Breast epithelium (tissue), 4 donors: Measurements from ENCODE around the gene RELN. TPM values are rescaled to one million over a fixed set of nuclear protein-coding genes. Genes with fewer than 3 reads are reported as not detected.

ENCODE experiments used
- DNase-seq, 2 donors: peaks; one replicate each; pipeline ENCODE4 v3.0.0-alpha.2; 2019; ENCODE audit warnings: low spot score in 2 of 2
- H3K27ac ChIP-seq, 2 donors: fragments of 200-600 bp; sonication (generic) in 1 of 2; one replicate each; pipeline ENCODE4 v1.5.1; 2016 to 2019; ENCODE audit warnings: mild to moderate bottlenecking in 1 of 2
- H3K27me3 ChIP-seq, 2 donors: fragments of 200-600 bp; sonication (generic) in 1 of 2; one replicate each; pipeline versions ENCODE4 v1.5.1 to v1.6.0; 2017 to 2019; ENCODE audit warnings: control low read depth in 1 of 2, mild to moderate bottlenecking in 1 of 2
- H3K36me3 ChIP-seq: fragments of 200-600 bp; one replicate; pipeline ENCODE4 v1.5.1; 2019
- H3K4me1 ChIP-seq, 2 donors: fragments of 200-600 bp; sonication (generic); one replicate each; pipeline ENCODE4 v1.5.1; 2016 to 2019; ENCODE audit warnings: control low read depth in 1 of 2
- H3K4me3 ChIP-seq, 3 donors: fragments of 200-600 bp; sonication (generic); 1 replicate in 2 of 3; 2 replicates in 1 of 3; pipeline ENCODE4 v1.5.1; 2016 to 2019; ENCODE audit warnings: mild to moderate bottlenecking in 3 of 3, moderate library complexity in 2 of 3
- H3K9me3 ChIP-seq, 2 donors: fragments of 200-600 bp; sonication (generic) in 1 of 2; one replicate each; pipeline ENCODE4 v1.5.1; 2016 to 2019; ENCODE audit warnings: control low read depth in 1 of 2
- POLR2A ChIP-seq: fragments of 450-650 bp; IDR thresholded peaks from one replicate; pipeline ENCODE4 v1.6.1; 2016; ENCODE audit warnings: antibody characterized with exemption, mild to moderate bottlenecking, moderate library complexity
- POLR2AphosphoS5 ChIP-seq, 3 donors: sonication (generic); formaldehyde crosslinking; IDR thresholded peaks; one replicate each; pipeline ENCODE4 v1.6.1; 2017; ENCODE audit warnings: antibody characterized with exemption in 3 of 3
- intact Hi-C: fragments of 100-400 bp; cut with DNase I; formaldehyde crosslinking; loops from one replicate; pipeline ENCODE4 v1.15.1; 2023; ENCODE audit warnings: low total_unique reads
- total RNA-seq, 3 donors: library from RNA; depleted of rRNA; stranded (reverse); fragments of >200 nt; gene quantifications; one replicate each; pipeline ENCODE4 v1.1.0, GENCODE V29; 2016
- TF ChIP-seq, protein P1 (sequence below), 3 donors: fragments of 450-650 bp; IDR thresholded peaks; one replicate each; pipeline ENCODE4 v1.5.1; 2016 to 2017; ENCODE audit warnings: antibody characterized with exemption in 3 of 3, mild to moderate bottlenecking in 3 of 3, moderate library complexity in 3 of 3

RELN gene
- total RNA-seq, 3 donors from 2014 or later: 3.0 to 9.8 (median 4.5) TPM

DNA sequence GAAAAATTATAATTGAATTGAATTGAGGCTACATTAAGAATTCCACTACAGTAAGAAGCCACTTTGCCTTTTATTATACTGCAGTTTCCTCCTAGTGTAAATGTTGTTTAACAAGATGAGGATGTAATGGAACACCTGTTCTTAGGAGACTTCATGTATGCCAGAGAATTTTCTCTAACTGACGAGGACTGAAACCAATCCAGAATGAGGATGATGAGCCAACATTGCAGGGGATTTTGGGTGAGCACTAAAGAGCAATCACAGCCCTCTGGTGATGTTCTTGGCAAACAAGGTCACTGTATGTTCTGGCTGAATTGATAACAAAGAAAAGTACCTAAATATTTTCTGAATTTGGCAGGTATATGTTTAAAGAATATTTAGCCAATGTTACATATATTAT, 60.9 kb downstream of the RELN start:
- no peak for DNase-seq
- TF ChIP-seq POLR2A: no peak
- no peak for TF ChIP-seq POLR2AphosphoS5 (IDR thresholded peaks at IDR 0.05)
- TF ChIP-seq, protein P1, sequence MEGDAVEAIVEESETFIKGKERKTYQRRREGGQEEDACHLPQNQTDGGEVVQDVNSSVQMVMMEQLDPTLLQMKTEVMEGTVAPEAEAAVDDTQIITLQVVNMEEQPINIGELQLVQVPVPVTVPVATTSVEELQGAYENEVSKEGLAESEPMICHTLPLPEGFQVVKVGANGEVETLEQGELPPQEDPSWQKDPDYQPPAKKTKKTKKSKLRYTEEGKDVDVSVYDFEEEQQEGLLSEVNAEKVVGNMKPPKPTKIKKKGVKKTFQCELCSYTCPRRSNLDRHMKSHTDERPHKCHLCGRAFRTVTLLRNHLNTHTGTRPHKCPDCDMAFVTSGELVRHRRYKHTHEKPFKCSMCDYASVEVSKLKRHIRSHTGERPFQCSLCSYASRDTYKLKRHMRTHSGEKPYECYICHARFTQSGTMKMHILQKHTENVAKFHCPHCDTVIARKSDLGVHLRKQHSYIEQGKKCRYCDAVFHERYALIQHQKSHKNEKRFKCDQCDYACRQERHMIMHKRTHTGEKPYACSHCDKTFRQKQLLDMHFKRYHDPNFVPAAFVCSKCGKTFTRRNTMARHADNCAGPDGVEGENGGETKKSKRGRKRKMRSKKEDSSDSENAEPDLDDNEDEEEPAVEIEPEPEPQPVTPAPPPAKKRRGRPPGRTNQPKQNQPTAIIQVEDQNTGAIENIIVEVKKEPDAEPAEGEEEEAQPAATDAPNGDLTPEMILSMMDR (IDR thresholded peaks at IDR 0.05): no peak
- Histone ChIP-seq H3K27ac (no peak overlapping the region), H3K9me3 (no peaks in the 10 kb centered on the region), H3K4me3 (no peak overlapping the region), H3K27me3 (peaks cover 0 to 3% of the 10 kb centered on the region in 2 donors), H3K36me3 (no peaks in the 10 kb centered on the region), H3K4me1 (no peaks in the 10 kb centered on the region)
- intact Hi-C loops: no loop called here

DNA sequence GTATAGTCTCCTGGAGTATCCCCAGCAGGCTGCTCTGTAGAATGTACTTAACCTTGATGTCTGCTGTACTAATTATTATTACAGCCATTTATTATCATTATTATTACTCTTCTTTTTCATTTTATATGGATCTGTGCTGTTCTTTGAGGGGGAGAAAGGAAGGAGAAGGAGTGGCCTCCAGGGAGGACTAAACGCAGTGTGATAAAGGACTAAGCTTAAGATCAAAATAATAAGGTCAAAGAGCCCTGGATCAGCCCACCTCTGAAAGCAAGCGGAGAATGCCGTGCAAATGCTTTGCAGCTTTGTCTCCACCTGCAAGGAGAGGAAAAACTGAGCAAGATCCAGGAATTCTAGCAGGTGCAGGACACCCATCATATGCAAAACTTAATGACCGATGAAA, 65.3 kb downstream of the RELN start:
- H3K27me3 ChIP-seq: no peaks in the 10 kb centered on the region
- H3K4me3 ChIP-seq: no peak overlapping the region
- H3K4me1 ChIP-seq: no peaks in the 10 kb centered on the region
- no peaks in the 10 kb centered on the region for H3K36me3 ChIP-seq
- DNase-seq: no peak
- intact Hi-C loops: no loop called here
- H3K9me3 ChIP-seq: no peaks in the 10 kb centered on the region
- TF ChIP-seq POLR2AphosphoS5 (IDR thresholded peaks at IDR 0.05) (no peak), POLR2A (no peak)
- TF ChIP-seq, protein P1 (IDR thresholded peaks at IDR 0.05): no peak
- H3K27ac ChIP-seq: no peak overlapping the region

DNA sequence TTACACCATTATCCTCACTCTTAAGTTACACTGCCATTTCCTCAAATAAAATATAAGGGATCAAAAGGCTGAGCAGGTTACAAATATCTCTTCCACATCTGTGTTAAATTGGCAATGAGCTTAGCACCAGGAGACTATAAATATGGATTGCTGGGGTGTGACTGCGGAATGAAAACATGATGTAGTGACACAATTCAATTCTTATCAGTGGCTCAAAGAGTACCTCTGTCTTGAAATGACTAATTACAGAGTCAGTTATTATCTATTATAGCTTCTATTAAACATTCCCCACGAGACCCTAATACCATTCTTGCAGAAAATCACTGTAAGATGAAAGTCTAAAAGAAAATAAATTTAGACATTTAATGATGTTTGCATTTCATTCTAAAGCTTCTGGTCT, 67.1 kb downstream of the RELN start:
- DNase-seq: no peak

DNA sequence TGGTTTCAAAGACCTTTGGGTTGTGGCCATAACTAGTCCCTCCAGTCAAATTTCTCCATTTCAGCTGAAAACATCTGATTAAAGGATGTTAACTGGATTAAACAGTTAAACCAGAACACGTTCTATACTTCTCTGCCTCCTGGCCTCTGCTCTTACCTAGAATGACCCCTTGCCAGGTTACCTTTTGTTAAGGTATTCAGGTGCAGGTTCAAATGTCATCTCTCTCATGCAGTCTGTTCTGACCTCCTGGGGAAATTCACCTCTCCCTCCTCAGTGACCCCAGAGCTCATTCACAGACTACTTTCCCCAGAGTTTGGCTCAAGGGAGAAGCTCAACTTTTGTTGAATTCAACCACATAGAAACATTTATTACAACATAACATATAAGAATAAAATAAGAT, 67.8 kb downstream of the RELN start:
- Histone ChIP-seq H3K9me3 (no peaks in the 10 kb centered on the region), H3K27me3 (no peaks in the 10 kb centered on the region), H3K4me1 (no peaks in the 10 kb centered on the region), H3K27ac (no peak overlapping the region), H3K36me3 (no peaks in the 10 kb centered on the region), H3K4me3 (no peak overlapping the region)
- intact Hi-C loops: no loop called here
- DNase-seq: no peak
- TF ChIP-seq, protein P1 (IDR thresholded peaks at IDR 0.05): no peak
- no peak for TF ChIP-seq POLR2AphosphoS5 (IDR thresholded peaks at IDR 0.05)
- TF ChIP-seq POLR2A: no peak

More for the DNA sequence above, 67.1 kb downstream of the RELN start:
- TF ChIP-seq POLR2A (no peak), POLR2AphosphoS5 (IDR thresholded peaks at IDR 0.05) (no peak)
- TF ChIP-seq, protein P1 (IDR thresholded peaks at IDR 0.05): no peak
- H3K36me3 ChIP-seq: no peaks in the 10 kb centered on the region
- no peaks in the 10 kb centered on the region for H3K4me1 ChIP-seq
- H3K9me3 ChIP-seq: no peaks in the 10 kb centered on the region
- intact Hi-C loops: no loop called here
- no peak overlapping the region for H3K27ac ChIP-seq
- no peaks in the 10 kb centered on the region for H3K27me3 ChIP-seq
- H3K4me3 ChIP-seq: no peak overlapping the region

DNA sequence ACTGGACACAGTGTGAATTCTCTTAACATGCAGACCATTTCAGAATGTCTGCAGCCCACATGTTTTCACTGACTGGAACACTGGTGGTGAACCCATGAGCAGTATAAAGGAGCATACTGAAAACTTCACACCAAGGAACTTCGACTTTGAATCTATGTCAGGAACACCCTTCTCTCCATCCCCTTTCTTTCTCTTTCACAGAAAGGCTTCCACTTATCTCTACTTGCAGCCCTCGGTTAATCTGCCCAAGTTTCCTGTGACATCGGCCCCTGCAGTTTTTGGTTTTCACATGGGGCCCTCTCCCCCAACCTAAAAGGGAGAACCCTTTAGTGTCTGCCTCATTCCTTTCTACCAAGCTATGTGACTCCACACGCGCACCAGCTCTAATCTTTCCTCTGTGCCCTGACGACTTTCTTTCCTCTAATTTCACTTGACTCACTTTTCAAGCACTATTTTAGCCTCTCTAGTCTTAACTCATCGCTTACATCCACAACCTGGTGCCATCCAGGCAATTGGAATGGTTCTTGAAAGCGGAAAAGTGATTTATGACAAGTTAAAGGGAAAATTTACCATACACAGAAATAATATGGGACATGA, 70.1 kb downstream of the RELN start:
- TF ChIP-seq, protein P1 (IDR thresholded peaks at IDR 0.05): no peak
- no peak for TF ChIP-seq POLR2A
- TF ChIP-seq POLR2AphosphoS5 (IDR thresholded peaks at IDR 0.05): no peak
- no peak for DNase-seq
- H3K27ac ChIP-seq: no peak overlapping the region

More for the DNA sequence above, 70.1 kb downstream of the RELN start:
- H3K4me1 ChIP-seq: no peaks in the 10 kb centered on the region
- no peaks in the 10 kb centered on the region for H3K9me3 ChIP-seq
- H3K4me3 ChIP-seq: no peak overlapping the region
- intact Hi-C loops: no loop called here
- no peaks in the 10 kb centered on the region for H3K27me3 ChIP-seq
- H3K36me3 ChIP-seq: no peaks in the 10 kb centered on the region
